Raji (cell line): ENCODE measurements around the gene ATP5PB.

Source experiments
- POLR2A ChIP-seq: IDR thresholded peaks from 2 replicates; pipeline ENCODE4 v1.6.1; 2011; ENCODE audit warnings: low read depth, low read length, control low read depth; ENCODE audit not compliant: insufficient read depth

ATP5PB gene

GRCh38 chr1:111462370-111463028 lies 13.2 kb downstream of the ATP5PB start:
- TF ChIP-seq POLR2A = no peak

DNA sequence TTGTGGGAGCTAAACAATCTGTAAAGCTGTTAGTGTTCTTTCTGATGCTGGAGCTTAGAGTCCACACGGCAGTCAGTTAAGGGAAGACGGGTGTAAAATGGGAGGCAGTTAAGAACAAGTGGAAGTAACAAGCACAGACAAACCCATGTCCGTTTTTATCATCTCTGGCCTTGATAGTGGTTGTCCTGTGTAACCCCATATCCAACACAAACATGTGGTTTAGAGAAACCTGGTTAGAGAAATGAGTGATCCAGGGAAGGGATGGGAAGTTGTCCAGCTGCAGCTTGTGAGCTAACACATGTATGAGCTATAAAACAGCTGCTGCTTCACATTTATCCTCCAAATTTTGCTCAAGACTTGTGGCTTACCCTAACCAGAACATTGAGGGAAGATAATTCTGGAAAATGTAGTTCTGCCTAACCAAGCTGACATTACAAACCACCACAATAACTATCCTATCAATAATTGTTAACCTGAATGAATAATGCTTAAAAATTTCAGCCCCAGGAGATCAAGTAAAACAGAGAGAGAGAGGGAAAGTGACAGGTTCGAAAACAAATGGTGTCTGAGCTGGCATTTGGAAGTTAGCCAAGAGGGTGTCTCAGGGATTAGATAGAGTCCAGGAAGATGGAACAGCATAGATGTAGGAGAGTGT lies 13.9 kb downstream of the ATP5PB start:
- TF ChIP-seq POLR2A = no peak

GRCh38 chr1:111465754-111466153 lies 16.5 kb downstream of the ATP5PB start:
- no peak for TF ChIP-seq POLR2A

DNA sequence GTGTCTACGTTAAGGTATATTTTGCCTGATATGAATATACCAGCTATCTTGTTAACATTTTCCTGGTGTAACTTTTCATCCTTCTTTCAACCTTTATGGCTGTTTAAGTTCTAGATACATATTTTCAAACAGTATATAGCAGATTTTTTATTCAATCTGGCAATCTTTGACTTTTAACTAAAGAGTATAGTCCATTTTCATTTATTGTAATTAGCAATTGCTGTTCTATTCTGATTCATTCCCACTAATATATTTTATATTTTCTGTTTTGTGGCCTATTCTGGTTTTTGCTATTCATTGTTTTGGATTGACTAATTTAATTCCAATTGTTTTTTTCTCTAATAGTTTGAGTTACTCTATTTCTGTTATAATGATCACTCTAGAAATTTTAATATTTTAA lies 17.2 kb downstream of the ATP5PB start:
- TF ChIP-seq POLR2A = no peak

DNA sequence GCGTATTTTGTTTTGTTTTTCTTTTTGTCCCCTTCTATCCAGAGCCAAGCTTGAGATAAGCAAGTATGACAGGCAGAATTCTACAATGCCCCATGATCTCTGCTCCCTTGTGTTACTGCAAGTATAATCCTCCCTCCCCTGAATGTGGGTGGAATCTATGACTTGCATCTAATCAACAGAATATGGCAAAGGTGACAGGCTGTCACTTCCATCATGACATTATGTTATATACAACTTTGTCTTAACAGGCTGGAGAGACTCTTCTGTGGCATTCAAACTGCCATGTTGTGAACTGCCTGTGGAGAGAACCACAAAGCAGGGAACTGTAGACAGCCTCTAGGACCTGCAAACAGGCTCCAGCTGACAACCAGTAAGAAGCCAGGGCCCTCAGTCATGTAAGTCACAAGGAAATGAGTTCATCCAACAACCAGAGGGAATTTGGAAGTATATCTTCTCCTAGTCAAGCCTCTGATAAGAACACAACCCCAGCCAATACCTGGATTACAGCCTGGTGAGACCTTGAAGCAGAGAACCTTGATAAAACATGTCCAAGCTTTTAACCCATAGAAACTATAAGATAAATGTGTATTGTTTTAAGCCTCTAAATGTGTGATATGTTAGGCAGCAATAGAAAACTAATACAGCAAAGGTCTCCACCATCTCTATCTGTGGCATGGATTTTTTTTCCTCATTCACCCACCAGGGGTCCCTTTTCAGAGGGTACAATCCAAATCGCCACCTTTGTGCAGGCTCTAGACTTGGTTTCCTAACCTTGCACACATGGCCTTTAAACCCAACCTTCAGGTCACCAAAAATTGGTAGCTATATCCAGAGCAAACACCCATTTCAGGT lies 18.8 kb downstream of the ATP5PB start:
- TF ChIP-seq POLR2A = no peak

DNA sequence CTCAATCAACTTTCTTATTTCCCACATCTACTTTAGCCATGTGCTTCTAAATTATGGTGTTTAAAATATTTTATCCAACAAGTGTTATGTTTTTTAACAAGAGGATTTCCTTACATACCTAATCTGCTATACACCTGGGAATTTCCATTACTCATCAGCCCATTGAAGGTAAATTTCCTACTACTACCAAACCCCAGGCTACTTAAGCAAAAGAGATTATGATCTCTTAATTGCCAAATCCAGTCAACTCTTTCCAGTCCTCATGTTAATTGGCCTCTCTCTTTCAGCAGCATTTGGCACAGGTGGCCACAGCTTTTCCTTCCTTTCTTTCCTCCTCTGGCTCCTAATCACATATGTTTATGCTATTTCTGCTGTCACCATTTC lies 19.4 kb downstream of the ATP5PB start:
- no peak for TF ChIP-seq POLR2A

- no peak for TF ChIP-seq POLR2A
Measured at GRCh38 chr1:111469539-111469938, 20.3 kb downstream of the ATP5PB start.

DNA sequence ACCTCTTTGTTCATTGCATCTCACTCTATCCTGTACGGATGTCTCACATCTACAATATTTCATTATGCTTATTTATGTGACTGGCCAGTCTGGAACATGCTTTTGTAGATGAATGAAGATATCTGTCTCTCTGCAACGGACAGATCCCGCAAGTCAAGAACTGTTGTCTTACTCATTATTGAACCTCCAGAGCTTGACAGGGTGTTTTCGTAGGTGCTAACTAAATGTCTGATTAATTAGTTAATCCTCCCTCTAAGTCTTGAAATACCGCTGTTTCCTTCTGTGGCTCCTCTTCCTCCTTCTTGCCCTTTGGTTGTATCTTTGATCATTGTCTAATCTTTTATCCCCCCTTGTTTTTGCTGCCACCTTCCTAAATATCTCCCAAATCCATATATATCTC lies 21.3 kb downstream of the ATP5PB start:
- no peak for TF ChIP-seq POLR2A

GRCh38 chr1:111471012-111471411 lies 21.7 kb downstream of the ATP5PB start:
- TF ChIP-seq POLR2A = no peak

DNA sequence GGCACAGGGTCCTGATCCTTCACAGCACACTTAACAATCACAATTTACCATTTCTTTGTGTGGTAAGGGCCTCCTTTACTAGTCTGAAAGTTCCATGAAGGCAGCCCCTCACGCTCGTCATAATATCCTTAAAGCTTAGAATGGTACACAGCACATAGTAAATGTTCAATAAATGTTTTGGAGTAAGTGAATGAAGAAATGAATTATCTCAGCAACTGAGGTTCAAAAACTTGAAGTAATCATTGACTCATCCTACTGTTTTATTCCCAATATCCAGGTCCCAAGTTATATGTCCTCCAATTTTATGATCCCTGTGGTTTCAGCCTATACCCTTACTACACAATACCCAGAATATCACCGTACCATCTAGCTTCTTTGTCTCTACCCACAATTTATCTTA lies 22.3 kb downstream of the ATP5PB start:
- no peak for TF ChIP-seq POLR2A

- TF ChIP-seq POLR2A = no peak
Measured at GRCh38 chr1:111474106-111474505, 24.8 kb downstream of the ATP5PB start.

DNA sequence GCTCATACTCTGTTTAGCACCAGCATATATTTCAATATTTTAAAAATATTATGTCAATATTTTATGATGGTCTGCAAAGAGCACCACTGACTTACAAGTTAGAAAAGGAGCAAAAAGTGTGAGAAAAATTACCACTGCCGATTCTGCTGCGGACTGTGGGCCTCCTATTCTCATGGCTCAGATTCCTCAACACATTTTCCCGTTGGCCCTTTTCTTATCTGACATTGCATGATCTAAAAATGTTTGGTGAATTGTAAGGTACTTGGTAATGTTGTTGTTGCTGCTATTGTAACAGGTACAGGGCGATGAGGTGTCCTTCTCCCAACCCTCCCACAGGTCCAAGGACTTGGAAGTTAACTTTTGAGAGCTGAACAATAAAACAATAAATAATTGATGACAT lies 25.3 kb downstream of the ATP5PB start:
- no peak for TF ChIP-seq POLR2A

GRCh38 chr1:111475701-111476100 lies 26.4 kb downstream of the ATP5PB start:
- TF ChIP-seq POLR2A = no peak

GRCh38 chr1:111476214-111476613 lies 26.9 kb downstream of the ATP5PB start:
- TF ChIP-seq POLR2A = no peak

DNA sequence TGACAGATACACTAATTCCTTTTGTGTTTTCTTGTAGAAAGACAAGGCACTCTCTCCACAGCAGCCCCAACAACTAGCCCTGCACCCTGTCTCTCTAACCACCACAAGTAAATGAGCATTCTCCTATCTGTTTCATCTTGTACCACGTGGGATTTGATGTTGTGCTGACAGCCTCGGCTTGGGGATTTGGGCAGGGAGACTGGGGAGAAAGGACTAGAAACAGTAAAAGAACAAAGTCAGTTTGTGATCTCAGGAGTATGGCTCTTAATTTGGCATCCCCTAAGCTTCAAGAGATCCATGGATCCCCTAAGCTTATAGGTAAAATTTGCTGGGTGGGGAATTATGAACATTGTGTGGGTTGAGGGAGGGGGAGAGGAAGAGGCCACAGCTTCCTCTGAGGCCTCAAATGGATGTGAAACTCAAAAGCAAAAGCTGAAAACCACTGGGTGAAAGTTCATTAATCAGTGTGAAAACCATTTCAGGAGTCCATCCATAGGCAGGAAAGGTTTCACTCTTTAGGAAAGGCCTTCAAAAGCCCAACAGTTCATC lies 27.6 kb downstream of the ATP5PB start:
- TF ChIP-seq POLR2A = no peak

- no peak for TF ChIP-seq POLR2A
Measured at GRCh38 chr1:111480674-111481073, 31.4 kb downstream of the ATP5PB start.
